Measurements from ENCODE around the gene PRKG1.

The PRKG1 gene

GRCh38 chr10:52313256-52313932 lies 1239.1 kb downstream of the PRKG1 start:
- Histone ChIP-seq H2AFZ (ENCODE audit: low read depth, low read length, severe bottlenecking) (no peak overlapping the region), H3K27ac (ENCODE audit: low read depth, low read length) (no peak overlapping the region), H3K9ac (ENCODE audit: low read length) (no peak overlapping the region)

GRCh38 chr10:52313933-52314821 lies 1239.9 kb downstream of the PRKG1 start, which contains the start of gene DKK1:
DKK1 (plus strand) TSS chr10:52314281; CDS start chr10:52314435, 154 bp downstream.
- Histone ChIP-seq H3K9me2 (replicated peaks; ENCODE audit: insufficient read depth, low read length) (no peaks in the 10 kb centered on the region), H3K27me3 (ENCODE audit: low read length) (no peaks in the 10 kb centered on the region), H3K79me2 (ENCODE audit: insufficient read depth, low read length) (no peaks in the 10 kb centered on the region), H4K20me1 (ENCODE audit: low read depth, low read length) (no peaks in the 10 kb centered on the region), H3K9me3 (ENCODE audit: insufficient read depth, low read length) (no peaks in the 10 kb centered on the region), H3K27ac (ENCODE audit: low read depth, low read length) (no peak within 1 kb of the TSS), H3K9ac (ENCODE audit: low read length) (no peak within 1 kb of the TSS), H2AFZ (ENCODE audit: low read depth, low read length, severe bottlenecking) (no peak within 1 kb of the TSS), H3F3A (ENCODE audit: insufficient read depth) (no peaks in the 10 kb centered on the region), H3K4me3 (ENCODE audit: insufficient read depth, low read length, poor library complexity, severe bottlenecking) (no peak within 1 kb of the TSS), H3K4me2 (ENCODE audit: low read depth, low read length, poor library complexity, severe bottlenecking) (no peak within 1 kb of the TSS), H3K36me3 (ENCODE audit: low read length) (no peaks in the 10 kb centered on the region)
- no peak for TF ChIP-seq CTCF (IDR thresholded peaks at IDR 0.05; ENCODE audit: insufficient read depth, low read length, poor library complexity, severe bottlenecking)
- no peak for TF ChIP-seq EZH2phosphoT487 (conservative IDR thresholded peaks at IDR 0.05; ENCODE audit: low read length)

More at GRCh38 chr10:52313256-52313932, 1239.1 kb downstream of the PRKG1 start:
- Histone ChIP-seq H3K4me3 (ENCODE audit: insufficient read depth, low read length, poor library complexity, severe bottlenecking) (no peak overlapping the region), H3K36me3 (ENCODE audit: low read length) (no peaks in the 10 kb centered on the region), H3K9me2 (replicated peaks; ENCODE audit: insufficient read depth, low read length) (no peaks in the 10 kb centered on the region), H3K79me2 (ENCODE audit: insufficient read depth, low read length) (no peaks in the 10 kb centered on the region), H3F3A (ENCODE audit: insufficient read depth) (no peaks in the 10 kb centered on the region), H3K9me3 (ENCODE audit: insufficient read depth, low read length) (no peaks in the 10 kb centered on the region), H3K27me3 (ENCODE audit: low read length) (no peaks in the 10 kb centered on the region), H3K4me2 (ENCODE audit: low read depth, low read length, poor library complexity, severe bottlenecking) (no peak overlapping the region), H4K20me1 (ENCODE audit: low read depth, low read length) (no peaks in the 10 kb centered on the region)
- TF ChIP-seq EZH2phosphoT487 (conservative IDR thresholded peaks at IDR 0.05; ENCODE audit: low read length) (no peak), CTCF (IDR thresholded peaks at IDR 0.05; ENCODE audit: insufficient read depth, low read length, poor library complexity, severe bottlenecking) (no peak)

- TF ChIP-seq EZH2phosphoT487 (conservative IDR thresholded peaks at IDR 0.05; ENCODE audit: low read length) = no peak
- TF ChIP-seq CTCF (IDR thresholded peaks at IDR 0.05; ENCODE audit: insufficient read depth, low read length, poor library complexity, severe bottlenecking) = no peak
- no peak overlapping the region for H2AFZ ChIP-seq (ENCODE audit: low read depth, low read length, severe bottlenecking)
- H4K20me1 ChIP-seq (ENCODE audit: low read depth, low read length) = no peaks in the 10 kb centered on the region
- H3K79me2 ChIP-seq (ENCODE audit: insufficient read depth, low read length) = no peaks in the 10 kb centered on the region
- no peaks in the 10 kb centered on the region for H3F3A ChIP-seq (ENCODE audit: insufficient read depth)
- H3K9ac ChIP-seq (ENCODE audit: low read length) = no peak overlapping the region
- H3K9me2 ChIP-seq (replicated peaks; ENCODE audit: insufficient read depth, low read length) = no peaks in the 10 kb centered on the region
- H3K27me3 ChIP-seq (ENCODE audit: low read length) = no peaks in the 10 kb centered on the region
- no peaks in the 10 kb centered on the region for H3K36me3 ChIP-seq (ENCODE audit: low read length)
- no peak overlapping the region for H3K4me3 ChIP-seq (ENCODE audit: insufficient read depth, low read length, poor library complexity, severe bottlenecking)
- H3K4me2 ChIP-seq (ENCODE audit: low read depth, low read length, poor library complexity, severe bottlenecking) = no peak overlapping the region
- no peaks in the 10 kb centered on the region for H3K9me3 ChIP-seq (ENCODE audit: insufficient read depth, low read length)
- H3K27ac ChIP-seq (ENCODE audit: low read depth, low read length) = no peak overlapping the region
These were observed 1240.7 kb downstream of the PRKG1 start for GRCh38 chr10:52314822-52315552.
